ENCODE measurements around the gene ADGRB3.

The ADGRB3 gene

DNA sequence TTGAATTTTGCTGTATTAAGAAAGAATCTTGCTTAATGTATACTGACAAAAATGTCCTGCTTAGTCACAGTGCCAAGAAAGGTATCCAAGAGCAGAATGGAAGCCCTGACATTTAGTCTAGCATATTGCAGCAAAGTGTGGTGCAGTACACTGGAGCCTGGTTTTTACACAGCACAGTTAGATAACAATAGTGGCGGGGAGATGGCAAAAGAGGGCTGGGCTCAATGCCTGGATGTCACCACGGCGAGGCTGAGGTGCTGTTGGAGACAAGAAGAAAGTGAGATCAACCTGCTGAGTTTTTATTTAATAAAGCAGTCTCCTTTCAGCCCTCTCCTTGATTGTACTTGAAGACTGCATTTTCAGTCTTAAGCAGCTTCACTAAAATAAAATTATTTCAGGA is 735.7 kb downstream of the ADGRB3 start:
- Histone ChIP-seq H3K4me3 (ENCODE audit: low read depth, low read length) (no peak overlapping the region), H3K4me2 (ENCODE audit: low read length) (no peak overlapping the region), H3K27ac (no peak overlapping the region), H3K9me3 (ENCODE audit: control insufficient read depth, low read length) (no peaks in the 10 kb centered on the region), H3K79me2 (no peaks in the 10 kb centered on the region), H2AFZ (no peak overlapping the region), H3K4me1 (no peaks in the 10 kb centered on the region), H3K9ac (no peak overlapping the region), H3K36me3 (ENCODE audit: control insufficient read depth, insufficient read depth, low read length) (no peaks in the 10 kb centered on the region), H3K27me3 (ENCODE audit: control insufficient read depth, insufficient read depth, low read length) (no peaks in the 10 kb centered on the region)
- TF ChIP-seq, protein P1, sequence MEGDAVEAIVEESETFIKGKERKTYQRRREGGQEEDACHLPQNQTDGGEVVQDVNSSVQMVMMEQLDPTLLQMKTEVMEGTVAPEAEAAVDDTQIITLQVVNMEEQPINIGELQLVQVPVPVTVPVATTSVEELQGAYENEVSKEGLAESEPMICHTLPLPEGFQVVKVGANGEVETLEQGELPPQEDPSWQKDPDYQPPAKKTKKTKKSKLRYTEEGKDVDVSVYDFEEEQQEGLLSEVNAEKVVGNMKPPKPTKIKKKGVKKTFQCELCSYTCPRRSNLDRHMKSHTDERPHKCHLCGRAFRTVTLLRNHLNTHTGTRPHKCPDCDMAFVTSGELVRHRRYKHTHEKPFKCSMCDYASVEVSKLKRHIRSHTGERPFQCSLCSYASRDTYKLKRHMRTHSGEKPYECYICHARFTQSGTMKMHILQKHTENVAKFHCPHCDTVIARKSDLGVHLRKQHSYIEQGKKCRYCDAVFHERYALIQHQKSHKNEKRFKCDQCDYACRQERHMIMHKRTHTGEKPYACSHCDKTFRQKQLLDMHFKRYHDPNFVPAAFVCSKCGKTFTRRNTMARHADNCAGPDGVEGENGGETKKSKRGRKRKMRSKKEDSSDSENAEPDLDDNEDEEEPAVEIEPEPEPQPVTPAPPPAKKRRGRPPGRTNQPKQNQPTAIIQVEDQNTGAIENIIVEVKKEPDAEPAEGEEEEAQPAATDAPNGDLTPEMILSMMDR (IDR thresholded peaks at IDR 0.05), result no peak

DNA sequence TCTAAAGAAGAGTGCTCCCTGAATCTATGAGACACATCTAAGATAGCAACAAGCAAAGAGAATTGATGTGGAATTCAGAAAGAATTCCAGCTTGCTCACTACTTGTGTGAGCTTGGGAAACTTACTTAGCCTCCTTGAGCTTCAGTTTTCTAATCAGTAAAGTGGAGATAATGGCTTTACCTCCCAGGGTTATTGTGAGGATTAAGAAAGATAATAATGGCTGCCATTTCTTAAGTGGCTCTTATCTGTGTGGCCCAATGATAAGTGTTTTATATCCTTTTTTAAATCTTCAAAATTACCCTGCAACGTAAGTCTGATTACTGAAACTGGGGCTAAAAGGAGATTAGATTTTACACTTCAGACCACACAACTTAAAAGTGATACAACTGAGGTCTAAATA is 743.2 kb downstream of the ADGRB3 start:
- Histone ChIP-seq H3K9ac (no peak overlapping the region), H3K4me3 (ENCODE audit: low read depth, low read length) (no peak overlapping the region), H3K79me2 (no peaks in the 10 kb centered on the region), H3K27me3 (ENCODE audit: control insufficient read depth, insufficient read depth, low read length) (no peaks in the 10 kb centered on the region), H3K36me3 (ENCODE audit: control insufficient read depth, insufficient read depth, low read length) (no peaks in the 10 kb centered on the region), H3K9me3 (ENCODE audit: control insufficient read depth, low read length) (no peaks in the 10 kb centered on the region), H3K4me2 (ENCODE audit: low read length) (no peak overlapping the region), H2AFZ (no peak overlapping the region), H3K4me1 (no peaks in the 10 kb centered on the region), H3K27ac (no peak overlapping the region)
- TF ChIP-seq, protein P1 (IDR thresholded peaks at IDR 0.05), result no peak

DNA sequence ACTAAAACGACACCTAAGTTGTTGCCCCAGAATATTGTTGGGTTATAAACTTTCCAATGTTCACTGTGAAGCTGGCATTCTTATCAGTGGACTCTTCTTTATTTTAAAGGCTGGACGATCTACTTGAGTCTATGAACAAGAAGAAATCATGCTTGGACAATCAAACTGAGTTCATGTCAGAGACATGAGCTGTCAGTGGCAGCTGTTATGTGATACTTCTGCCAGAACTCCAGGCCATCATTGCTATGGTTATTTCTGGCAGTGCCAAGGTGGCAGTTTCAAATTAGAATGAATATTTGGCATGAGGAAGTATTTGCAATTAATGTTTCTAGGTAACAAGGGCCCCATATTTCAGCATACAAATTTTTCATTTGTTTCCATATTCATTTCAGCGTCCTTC is 744.4 kb downstream of the ADGRB3 start:
- Histone ChIP-seq H3K4me1 (no peaks in the 10 kb centered on the region), H3K27ac (no peak overlapping the region)

DNA sequence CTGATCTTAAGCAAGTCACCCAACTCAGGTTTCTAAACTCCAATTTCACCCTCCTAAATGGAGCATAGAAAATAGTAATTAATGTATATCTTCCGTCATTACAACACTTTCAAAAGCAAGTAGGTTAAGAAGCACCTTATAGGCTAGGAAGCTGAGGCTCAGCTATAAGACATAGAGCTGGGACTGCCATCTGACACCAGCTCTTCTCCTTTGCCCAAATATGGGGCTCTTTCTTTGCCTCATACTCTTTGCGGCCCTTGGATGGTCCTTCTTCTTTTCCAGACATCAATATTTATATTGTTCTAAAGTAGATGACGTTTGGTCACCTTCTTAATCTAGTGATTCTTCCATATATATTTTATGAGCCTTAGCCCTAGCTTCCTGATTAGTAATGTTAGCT is 748.5 kb downstream of the ADGRB3 start:
- Histone ChIP-seq H3K36me3 (ENCODE audit: control insufficient read depth, insufficient read depth, low read length) (no peaks in the 10 kb centered on the region), H3K4me1 (no peaks in the 10 kb centered on the region), H2AFZ (no peak overlapping the region), H3K4me2 (ENCODE audit: low read length) (no peak overlapping the region), H3K27me3 (ENCODE audit: control insufficient read depth, insufficient read depth, low read length) (no peaks in the 10 kb centered on the region), H3K4me3 (ENCODE audit: low read depth, low read length) (no peak overlapping the region), H3K27ac (no peak overlapping the region), H3K9ac (no peak overlapping the region), H3K79me2 (no peaks in the 10 kb centered on the region), H3K9me3 (ENCODE audit: control insufficient read depth, low read length) (no peaks in the 10 kb centered on the region)
- TF ChIP-seq, protein P1 (IDR thresholded peaks at IDR 0.05), result no peak

More for the DNA sequence above, 744.4 kb downstream of the ADGRB3 start:
- Histone ChIP-seq H3K4me3 (ENCODE audit: low read depth, low read length) (no peak overlapping the region), H3K9ac (no peak overlapping the region), H3K4me2 (ENCODE audit: low read length) (no peak overlapping the region), H2AFZ (no peak overlapping the region), H3K36me3 (ENCODE audit: control insufficient read depth, insufficient read depth, low read length) (no peaks in the 10 kb centered on the region), H3K9me3 (ENCODE audit: control insufficient read depth, low read length) (no peaks in the 10 kb centered on the region), H3K27me3 (ENCODE audit: control insufficient read depth, insufficient read depth, low read length) (no peaks in the 10 kb centered on the region), H3K79me2 (no peaks in the 10 kb centered on the region)
- TF ChIP-seq, protein P1 (IDR thresholded peaks at IDR 0.05), result no peak

DNA sequence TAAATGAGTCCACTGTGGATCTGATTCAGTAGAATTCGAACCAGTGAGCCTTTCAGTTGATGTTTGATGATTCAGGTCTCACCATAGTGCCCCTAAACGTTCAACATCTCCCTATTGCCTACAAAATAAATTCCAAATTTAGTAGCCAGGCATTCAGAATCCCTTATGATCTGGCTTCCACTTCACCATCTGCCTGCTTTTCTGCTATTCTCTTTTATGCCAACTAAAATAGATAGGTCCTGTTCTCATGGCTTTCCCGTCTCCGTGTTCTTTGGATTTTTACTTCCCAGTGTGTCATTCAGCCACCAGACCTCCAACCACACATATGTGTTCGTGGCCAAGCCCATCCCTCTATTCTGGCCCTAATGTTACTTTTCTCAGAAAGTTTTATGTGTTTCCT is 751.3 kb downstream of the ADGRB3 start:
- Histone ChIP-seq H3K27me3 (ENCODE audit: control insufficient read depth, insufficient read depth, low read length) (no peaks in the 10 kb centered on the region), H3K27ac (no peak overlapping the region), H3K9ac (no peak overlapping the region), H3K79me2 (no peaks in the 10 kb centered on the region), H2AFZ (no peak overlapping the region), H3K36me3 (ENCODE audit: control insufficient read depth, insufficient read depth, low read length) (no peaks in the 10 kb centered on the region), H3K4me2 (ENCODE audit: low read length) (no peak overlapping the region), H3K4me3 (ENCODE audit: low read depth, low read length) (no peak overlapping the region), H3K4me1 (no peaks in the 10 kb centered on the region), H3K9me3 (ENCODE audit: control insufficient read depth, low read length) (no peaks in the 10 kb centered on the region)
- TF ChIP-seq, protein P1 (IDR thresholded peaks at IDR 0.05), result no peak
